AG04449 (cell line): ENCODE measurements around the gene PDE7B.

Experiments
- CTCF ChIA-PET: fragments of 350-600 bp; formaldehyde crosslinking; extraction: SDS; loops from one replicate; lab custom pipeline; 2021; ENCODE audit warnings: antibody characterized with exemption; lab: Yijun Ruan, JAX
- POLR2A ChIA-PET: fragments of 400-600, 350-600 bp; formaldehyde crosslinking; extraction: SDS; loops from one replicate; lab custom pipeline; 2020; ENCODE audit warnings: antibody characterized with exemption, inconsistent platforms; lab: Yijun Ruan, JAX
- DNase-seq: peaks from one replicate; pipeline ENCODE4 v3.0.0-alpha.2; 2010; ENCODE audit warnings: low read depth, low spot score
- H3K4me3 ChIP-seq: 2 replicates; pipeline ENCODE4 v1.5.1; 2011; ENCODE audit warnings: low read depth, mild to moderate bottlenecking, control low read depth, low read length
- TF ChIP-seq, protein P1 (sequence below): IDR thresholded peaks from one replicate; pipeline ENCODE4 v1.5.1; 2011; ENCODE audit warnings: mild to moderate bottlenecking, moderate library complexity, low read length, control low read depth, inconsistent platforms; ENCODE audit not compliant: insufficient read depth; ENCODE audit errors: missing control alignments

The PDE7B gene

DNA sequence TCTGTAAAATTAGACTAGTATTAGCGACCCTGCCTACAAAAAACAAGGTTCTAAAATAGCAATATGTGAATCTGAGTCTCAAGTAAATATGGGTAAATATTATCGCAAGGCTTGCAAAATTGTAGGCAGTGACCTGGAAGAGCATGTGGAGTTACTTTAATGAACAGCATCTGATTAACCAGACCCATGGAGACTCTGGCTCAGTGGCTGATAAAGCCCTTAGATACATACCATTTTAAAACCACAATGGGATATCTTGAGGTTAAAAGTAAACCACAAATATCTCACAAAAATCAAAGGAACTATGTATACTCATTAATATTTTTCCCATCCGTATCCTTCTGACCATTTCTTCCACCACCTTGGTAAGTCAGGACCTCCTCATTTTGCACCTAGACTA is 211.6 kb downstream of the PDE7B start:
- peak; percentile 46 for DNase-seq
- TF ChIP-seq, protein P1, sequence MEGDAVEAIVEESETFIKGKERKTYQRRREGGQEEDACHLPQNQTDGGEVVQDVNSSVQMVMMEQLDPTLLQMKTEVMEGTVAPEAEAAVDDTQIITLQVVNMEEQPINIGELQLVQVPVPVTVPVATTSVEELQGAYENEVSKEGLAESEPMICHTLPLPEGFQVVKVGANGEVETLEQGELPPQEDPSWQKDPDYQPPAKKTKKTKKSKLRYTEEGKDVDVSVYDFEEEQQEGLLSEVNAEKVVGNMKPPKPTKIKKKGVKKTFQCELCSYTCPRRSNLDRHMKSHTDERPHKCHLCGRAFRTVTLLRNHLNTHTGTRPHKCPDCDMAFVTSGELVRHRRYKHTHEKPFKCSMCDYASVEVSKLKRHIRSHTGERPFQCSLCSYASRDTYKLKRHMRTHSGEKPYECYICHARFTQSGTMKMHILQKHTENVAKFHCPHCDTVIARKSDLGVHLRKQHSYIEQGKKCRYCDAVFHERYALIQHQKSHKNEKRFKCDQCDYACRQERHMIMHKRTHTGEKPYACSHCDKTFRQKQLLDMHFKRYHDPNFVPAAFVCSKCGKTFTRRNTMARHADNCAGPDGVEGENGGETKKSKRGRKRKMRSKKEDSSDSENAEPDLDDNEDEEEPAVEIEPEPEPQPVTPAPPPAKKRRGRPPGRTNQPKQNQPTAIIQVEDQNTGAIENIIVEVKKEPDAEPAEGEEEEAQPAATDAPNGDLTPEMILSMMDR: no peak
- CTCF ChIA-PET: interaction anchor here (0.6 kb wide), 1 partner anchor 30 kb away, joined by 3 read pairs; no protein-coding TSS in a partner anchor
- H3K4me3 ChIP-seq: no peak overlapping the region
- POLR2A ChIA-PET: no interaction called here

DNA sequence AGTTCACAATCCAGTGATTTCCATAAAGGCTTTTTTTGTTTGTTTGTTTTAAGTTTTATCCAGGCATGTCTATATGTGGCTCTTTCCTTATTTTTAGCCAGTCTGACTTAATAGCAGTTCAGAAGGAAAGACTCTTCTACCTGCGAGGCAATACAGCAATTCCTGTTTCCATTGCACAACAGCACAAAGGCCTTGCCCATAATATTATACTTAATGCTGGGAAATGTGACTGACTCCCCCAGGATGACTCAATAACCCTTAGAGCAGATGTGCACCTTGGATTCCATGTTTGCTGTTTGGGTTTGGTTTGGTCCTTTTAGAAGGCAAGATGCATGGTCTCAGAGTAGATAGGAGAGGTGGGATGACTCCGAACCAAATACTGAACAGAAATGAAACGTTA is 214.5 kb downstream of the PDE7B start:
- POLR2A ChIA-PET: no interaction called here
- DNase-seq: no peak

DNA sequence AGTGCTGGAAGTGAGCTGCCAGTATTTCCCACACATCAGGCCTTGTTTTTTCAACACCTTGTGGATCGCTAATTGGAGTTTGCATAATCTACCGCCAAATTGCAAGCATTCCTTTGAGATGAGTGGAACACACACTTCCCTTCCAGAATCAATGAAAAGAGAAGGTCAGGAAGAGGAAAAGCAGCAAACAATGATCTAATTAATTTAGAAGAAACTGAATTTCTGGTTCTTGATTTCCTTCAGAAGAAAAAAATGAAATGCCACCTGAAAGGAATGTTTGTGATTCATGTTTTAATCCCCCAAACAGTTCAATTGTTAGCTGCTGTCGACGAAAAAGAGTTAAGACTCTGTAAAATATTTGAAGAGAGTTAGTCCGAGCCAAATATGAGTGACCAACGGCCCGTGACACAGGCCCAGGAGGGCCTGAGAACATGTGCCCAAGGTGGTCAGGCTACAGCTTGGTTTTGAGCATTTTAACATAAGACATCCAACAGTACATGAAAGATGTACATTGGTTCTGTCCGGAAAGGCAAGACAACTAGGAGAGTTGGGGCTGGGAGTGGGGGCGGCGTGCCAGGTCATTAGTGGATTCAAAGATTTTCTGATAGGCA is 216.3 kb downstream of the PDE7B start:
- H3K4me3 ChIP-seq: no peak overlapping the region

More for the DNA sequence above, 214.5 kb downstream of the PDE7B start:
- H3K4me3 ChIP-seq: no peak overlapping the region
- CTCF ChIA-PET: no interaction called here
- TF ChIP-seq, protein P1: no peak

DNA sequence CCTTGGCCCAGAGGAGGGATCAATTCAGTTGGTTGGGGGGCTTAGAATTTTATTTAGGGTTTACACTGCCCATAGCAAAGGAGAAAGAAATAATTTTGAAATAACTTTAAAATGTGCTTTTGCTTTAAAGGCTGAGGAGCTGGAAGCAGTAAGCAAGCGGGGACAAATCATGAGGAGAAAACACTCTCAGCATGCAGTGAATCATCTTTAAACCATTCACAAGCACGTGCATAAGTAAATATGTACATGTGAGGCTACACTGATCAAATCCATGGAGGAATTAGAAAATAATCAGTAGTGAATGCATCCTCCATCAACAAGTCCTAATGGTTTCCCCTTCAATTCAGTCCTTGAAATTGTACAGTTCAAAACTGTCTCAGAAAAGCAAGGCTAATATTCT is 217.6 kb downstream of the PDE7B start:
- POLR2A ChIA-PET: no interaction called here
- TF ChIP-seq, protein P1: no peak
- H3K4me3 ChIP-seq: no peak overlapping the region
- peak; percentile 49 for DNase-seq
- CTCF ChIA-PET: interaction anchor here (1.1 kb wide), 1 partner anchor 8 kb away, joined by 3 read pairs; no protein-coding TSS in a partner anchor

More for the DNA sequence above, 216.3 kb downstream of the PDE7B start:
- ChIA-PET POLR2A (no interaction called here), CTCF (interaction anchor here (1.1 kb wide), 1 partner anchor 12 kb away, joined by 6 read pairs; no protein-coding TSS in a partner anchor)
- TF ChIP-seq, protein P1: no peak
- DNase-seq: no peak

DNA sequence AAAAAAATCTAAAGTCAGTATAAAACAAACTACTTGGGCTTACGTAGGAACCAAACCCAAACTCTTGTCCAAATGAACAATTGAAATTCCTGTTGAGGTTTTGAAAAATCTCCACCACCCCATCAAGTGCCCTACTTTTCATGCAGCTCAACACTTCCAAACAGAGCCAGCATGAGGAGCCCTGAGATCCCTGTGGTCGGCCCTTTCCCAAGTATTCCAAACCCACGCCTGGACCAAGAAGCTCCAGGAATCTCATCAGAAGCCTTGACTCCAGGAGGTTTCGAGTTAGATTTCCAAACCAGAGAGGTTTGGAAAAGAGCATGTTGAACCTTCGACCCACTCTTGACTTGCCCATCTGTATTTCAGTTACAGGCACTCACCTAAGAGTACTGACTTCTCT is 219.3 kb downstream of the PDE7B start:
- TF ChIP-seq, protein P1: no peak
- DNase-seq: no peak
- H3K4me3 ChIP-seq: no peak overlapping the region
- POLR2A ChIA-PET: no interaction called here
- CTCF ChIA-PET: no interaction called here

DNA sequence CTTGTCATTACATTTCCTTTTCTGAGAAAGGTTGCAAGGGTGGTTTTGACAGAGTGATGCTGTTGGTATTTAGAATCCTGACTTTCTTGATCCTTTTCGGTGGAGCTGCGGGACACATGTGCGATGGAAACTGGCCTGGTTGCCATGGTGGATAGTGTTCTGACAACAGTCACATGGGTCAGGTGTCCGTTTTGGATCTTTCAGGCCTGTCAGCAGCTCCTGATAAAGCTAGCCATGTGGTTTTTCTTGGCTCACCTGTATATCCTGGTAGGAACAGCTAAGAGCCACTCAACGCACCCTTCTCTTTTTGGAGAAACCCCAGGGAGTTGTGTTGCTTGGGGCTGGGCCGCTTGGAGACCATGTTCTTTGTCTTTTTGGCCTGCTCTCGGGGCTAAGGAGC is 221.2 kb downstream of the PDE7B start:
- TF ChIP-seq, protein P1: no peak
- no peak overlapping the region for H3K4me3 ChIP-seq
- POLR2A ChIA-PET: no interaction called here
- CTCF ChIA-PET: interaction anchor here (1.3 kb wide), 1 partner anchor 14 kb away, joined by 3 read pairs; no protein-coding TSS in a partner anchor
- no peak for DNase-seq
